ENCODE data around the gene TDRD10. TPM values are rescaled to one million over a fixed set of nuclear protein-coding genes. Genes with fewer than 3 reads are reported as not detected.

The TDRD10 gene
- polyA plus RNA-seq, 3 donors: not detected

DNA sequence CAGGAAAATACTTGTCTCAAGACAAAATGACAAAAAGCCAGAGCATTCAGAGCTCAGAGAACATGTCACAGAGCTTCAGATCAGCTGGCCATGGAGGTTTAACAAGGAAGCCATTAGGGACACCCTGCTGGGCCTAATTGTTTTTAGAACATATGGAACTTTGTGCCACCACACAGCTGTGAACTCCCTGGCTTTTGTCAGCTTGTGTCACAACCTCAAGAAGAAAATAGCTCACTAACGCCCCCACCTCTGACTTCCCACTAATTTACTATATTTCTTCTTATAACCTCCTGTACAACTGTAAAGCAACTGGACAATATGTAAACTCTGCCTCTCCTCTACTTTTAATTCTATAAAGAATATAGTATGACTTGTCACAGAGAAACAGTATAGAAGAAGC lies 21.0 kb upstream of the TDRD10 start:
- peaks cover 0 to 2% (median 0%) of the 10 kb centered on the region in 3 donors for H3K27me3 Mint-ChIP-seq (ENCODE audit: low read depth in 3 of 3)
- H3K27me3 ChIP-seq (ENCODE audit: control insufficient read depth in 2 of 2, insufficient read depth in 2 of 2, low read length in 2 of 2): no peaks in the 10 kb centered on the region
- H3K4me1 Mint-ChIP-seq: peaks cover 41% of the 10 kb centered on the region
- no peak overlapping the region for H3K4me3 ChIP-seq (replicated peaks in 1 of 3; ENCODE audit: low read depth in 2 of 3, low read length in 3 of 3)
- H3K36me3 Mint-ChIP-seq: no peaks in the 10 kb centered on the region
- H4K20me1 ChIP-seq (ENCODE audit: insufficient read depth, low read length): no peaks in the 10 kb centered on the region
- TF ChIP-seq, protein P1, sequence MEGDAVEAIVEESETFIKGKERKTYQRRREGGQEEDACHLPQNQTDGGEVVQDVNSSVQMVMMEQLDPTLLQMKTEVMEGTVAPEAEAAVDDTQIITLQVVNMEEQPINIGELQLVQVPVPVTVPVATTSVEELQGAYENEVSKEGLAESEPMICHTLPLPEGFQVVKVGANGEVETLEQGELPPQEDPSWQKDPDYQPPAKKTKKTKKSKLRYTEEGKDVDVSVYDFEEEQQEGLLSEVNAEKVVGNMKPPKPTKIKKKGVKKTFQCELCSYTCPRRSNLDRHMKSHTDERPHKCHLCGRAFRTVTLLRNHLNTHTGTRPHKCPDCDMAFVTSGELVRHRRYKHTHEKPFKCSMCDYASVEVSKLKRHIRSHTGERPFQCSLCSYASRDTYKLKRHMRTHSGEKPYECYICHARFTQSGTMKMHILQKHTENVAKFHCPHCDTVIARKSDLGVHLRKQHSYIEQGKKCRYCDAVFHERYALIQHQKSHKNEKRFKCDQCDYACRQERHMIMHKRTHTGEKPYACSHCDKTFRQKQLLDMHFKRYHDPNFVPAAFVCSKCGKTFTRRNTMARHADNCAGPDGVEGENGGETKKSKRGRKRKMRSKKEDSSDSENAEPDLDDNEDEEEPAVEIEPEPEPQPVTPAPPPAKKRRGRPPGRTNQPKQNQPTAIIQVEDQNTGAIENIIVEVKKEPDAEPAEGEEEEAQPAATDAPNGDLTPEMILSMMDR (IDR thresholded peaks at IDR 0.05): no peak
- no peak overlapping the region for H3K27ac Mint-ChIP-seq
- no peaks in the 10 kb centered on the region for H3K36me3 ChIP-seq (replicated peaks in 1 of 2; ENCODE audit: control insufficient read depth in 1 of 2, insufficient read depth in 2 of 2, low read length in 2 of 2)
- H3K4me3 Mint-ChIP-seq: no peak overlapping the region
- H3K9me3 Mint-ChIP-seq: peaks cover 0 to 2% (median 0%) of the 10 kb centered on the region in 7 donors
- WGBS (ENCODE audit: insufficient coverage): no CpG with 5 or more reads among the region's 1 CpG
- no peak overlapping the region for H3K9ac ChIP-seq (ENCODE audit: insufficient read depth, low read length, poor library complexity, severe bottlenecking)
- no peak for DNase-seq
- no peak overlapping the region for H3K27ac ChIP-seq (ENCODE audit: low read depth in 1 of 2, low read length in 2 of 2)
- H3K9me3 ChIP-seq (replicated peaks in 1 of 2; ENCODE audit: control insufficient read depth in 1 of 2, insufficient read depth in 1 of 2, low read length in 2 of 2): no peaks in the 10 kb centered on the region
- intact Hi-C loops (cut with micrococcal nuclease): loop anchor here (2.0 to 10.0 kb wide), 3 partner anchors 66 to 404 kb away; no protein-coding TSS in a partner anchor
- H2AFZ ChIP-seq (ENCODE audit: insufficient read depth, low read depth, low read length, poor library complexity, severe bottlenecking): no peak overlapping the region
- H3K4me1 ChIP-seq (ENCODE audit: control insufficient read depth in 1 of 2, insufficient read depth in 2 of 2, low read length in 2 of 2): peaks cover 29 to 48% of the 10 kb centered on the region in 2 donors
- no peak overlapping the region for H3K4me2 ChIP-seq (replicated peaks; ENCODE audit: extremely low read depth, low read length, poor library complexity, severe bottlenecking)
- no peaks in the 10 kb centered on the region for H3K79me2 ChIP-seq (ENCODE audit: insufficient read depth, low read length)

- no peaks in the 10 kb centered on the region for H4K20me1 ChIP-seq (ENCODE audit: insufficient read depth, low read length)
- H3K36me3 Mint-ChIP-seq: peaks cover 0 to 2% of the 10 kb centered on the region in 2 donors
Observed at GRCh38 chr1:154483941-154484803, 17.8 kb upstream of the TDRD10 start.

More at GRCh38 chr1:154483941-154484803, 17.8 kb upstream of the TDRD10 start:
- H3K36me3 ChIP-seq (replicated peaks in 1 of 2; ENCODE audit: control insufficient read depth in 1 of 2, insufficient read depth in 2 of 2, low read length in 2 of 2): no peaks in the 10 kb centered on the region
- no peaks in the 10 kb centered on the region for H3K27me3 ChIP-seq (ENCODE audit: control insufficient read depth in 2 of 2, insufficient read depth in 2 of 2, low read length in 2 of 2)
- H3K27ac ChIP-seq (ENCODE audit: low read depth in 1 of 2, low read length in 2 of 2): no peak overlapping the region
- no peak overlapping the region for H2AFZ ChIP-seq (ENCODE audit: insufficient read depth, low read depth, low read length, poor library complexity, severe bottlenecking)
- Mint-ChIP-seq H3K9me3 (peaks cover 0 to 2% (median 0%) of the 10 kb centered on the region in 7 donors), H3K27ac (no peak overlapping the region), H3K4me1 (peaks cover 40% of the 10 kb centered on the region), H3K4me3 (no peak overlapping the region), H3K27me3 (ENCODE audit: low read depth in 3 of 3) (peaks cover 0 to 2% (median 0%) of the 10 kb centered on the region in 3 donors)
- H3K4me1 ChIP-seq (ENCODE audit: control insufficient read depth in 1 of 2, insufficient read depth in 2 of 2, low read length in 2 of 2): peaks cover 34 to 52% of the 10 kb centered on the region in 2 donors
- no peaks in the 10 kb centered on the region for H3K79me2 ChIP-seq (ENCODE audit: insufficient read depth, low read length)
- no peak overlapping the region for H3K4me2 ChIP-seq (replicated peaks; ENCODE audit: extremely low read depth, low read length, poor library complexity, severe bottlenecking)
- DNase-seq: no peak
- no peak overlapping the region for H3K9ac ChIP-seq (ENCODE audit: insufficient read depth, low read length, poor library complexity, severe bottlenecking)
- no peak overlapping the region for H3K4me3 ChIP-seq (replicated peaks in 1 of 3; ENCODE audit: low read depth in 2 of 3, low read length in 3 of 3)
- TF ChIP-seq, protein P1 (IDR thresholded peaks at IDR 0.05): no peak
- 77% methylated on average over 9 of the region's 14 CpGs for WGBS (ENCODE audit: insufficient coverage)
- intact Hi-C loops (cut with micrococcal nuclease): loop anchor here (5.0 to 10.0 kb wide), 2 partner anchors 393 to 401 kb away; no protein-coding TSS in a partner anchor
- H3K9me3 ChIP-seq (replicated peaks in 1 of 2; ENCODE audit: control insufficient read depth in 1 of 2, insufficient read depth in 1 of 2, low read length in 2 of 2): no peaks in the 10 kb centered on the region
